Right cardiac atrium (tissue), 5 donors: ENCODE data around the gene NAXD. TPM values are rescaled to one million over a fixed set of nuclear protein-coding genes. Genes with fewer than 3 reads are reported as not detected.

Experiments used
- ATAC-seq, 2 donors: fragments of 200-7000 bp; cut with Tn5 transposase; one replicate each; pipeline versions ENCODE4 v1.8.0 to v1.9.1; 2020; ENCODE audit warnings: moderate library complexity in 2 of 2, mild to moderate bottlenecking in 1 of 2
- DNase-seq, 3 donors: peaks; one replicate each; pipeline ENCODE4 v3.0.0-alpha.2; 2020
- H3K27ac ChIP-seq: one replicate; pipeline ENCODE4 v1.5.1; 2013; ENCODE audit warnings: mild to moderate bottlenecking, low read length, control low read depth, moderate library complexity
- H3K27me3 ChIP-seq: one replicate; pipeline ENCODE4 v1.6.1; 2013; ENCODE audit not compliant: control insufficient read depth, insufficient read depth
- H3K4me1 ChIP-seq: one replicate; pipeline ENCODE4 v1.6.1; 2013; ENCODE audit warnings: low read length; ENCODE audit not compliant: control insufficient read depth, insufficient read depth
- H3K4me3 ChIP-seq: one replicate; pipeline ENCODE4 v1.5.1; 2013; ENCODE audit warnings: low read length, control low read depth
- H3K9me3 ChIP-seq: one replicate; pipeline ENCODE4 v1.6.1; 2013; ENCODE audit warnings: low read length; ENCODE audit not compliant: control insufficient read depth
- WGBS: extraction: QIAGEN DNeasy Blood & Tissue Kit; methylation state at CpG from one replicate; pipeline ENCODE4 v1.1.7; 2013; 5-methylcytosine and 5-hydroxymethylcytosine counted together
- intact Hi-C, 4 donors: fragments of 100-400 bp; cut with DNase I; formaldehyde crosslinking; loops; one replicate each; pipeline versions ENCODE4 v1.11.0 to v1.14.0; 2022 to 2023
- polyA plus RNA-seq: library from polyadenylated mRNA; stranded (reverse); fragments of 200-250 nt; gene quantifications from one replicate; pipeline ENCODE4 v1.2.3, GENCODE V29; 2013
- total RNA-seq, 4 donors: library from RNA; stranded (reverse); fragmentation: NEBNext Ultra II Directional; extraction: Animal tissue kit (Norgen Biotek cat#: 25700); gene quantifications; one replicate each; pipeline ENCODE4 v1.2.1, GENCODE V29; 2021
- donor health status: healthy with polysubstance abuse.
- donor health status: DM: no; HTN: yes; CAD: no.
- donor health status: DM: no; HTN: no; CAD: no.
- donor health status: DM: no; HTN: yes; CAD: no; lungs with severe emphysema.
- donor health status: DM: yes; HTN: yes; CAD: no.

Gene NAXD
- total and polyA plus RNA-seq, 5 donors: 22.6 to 28.6 (median 25.7) TPM

DNA sequence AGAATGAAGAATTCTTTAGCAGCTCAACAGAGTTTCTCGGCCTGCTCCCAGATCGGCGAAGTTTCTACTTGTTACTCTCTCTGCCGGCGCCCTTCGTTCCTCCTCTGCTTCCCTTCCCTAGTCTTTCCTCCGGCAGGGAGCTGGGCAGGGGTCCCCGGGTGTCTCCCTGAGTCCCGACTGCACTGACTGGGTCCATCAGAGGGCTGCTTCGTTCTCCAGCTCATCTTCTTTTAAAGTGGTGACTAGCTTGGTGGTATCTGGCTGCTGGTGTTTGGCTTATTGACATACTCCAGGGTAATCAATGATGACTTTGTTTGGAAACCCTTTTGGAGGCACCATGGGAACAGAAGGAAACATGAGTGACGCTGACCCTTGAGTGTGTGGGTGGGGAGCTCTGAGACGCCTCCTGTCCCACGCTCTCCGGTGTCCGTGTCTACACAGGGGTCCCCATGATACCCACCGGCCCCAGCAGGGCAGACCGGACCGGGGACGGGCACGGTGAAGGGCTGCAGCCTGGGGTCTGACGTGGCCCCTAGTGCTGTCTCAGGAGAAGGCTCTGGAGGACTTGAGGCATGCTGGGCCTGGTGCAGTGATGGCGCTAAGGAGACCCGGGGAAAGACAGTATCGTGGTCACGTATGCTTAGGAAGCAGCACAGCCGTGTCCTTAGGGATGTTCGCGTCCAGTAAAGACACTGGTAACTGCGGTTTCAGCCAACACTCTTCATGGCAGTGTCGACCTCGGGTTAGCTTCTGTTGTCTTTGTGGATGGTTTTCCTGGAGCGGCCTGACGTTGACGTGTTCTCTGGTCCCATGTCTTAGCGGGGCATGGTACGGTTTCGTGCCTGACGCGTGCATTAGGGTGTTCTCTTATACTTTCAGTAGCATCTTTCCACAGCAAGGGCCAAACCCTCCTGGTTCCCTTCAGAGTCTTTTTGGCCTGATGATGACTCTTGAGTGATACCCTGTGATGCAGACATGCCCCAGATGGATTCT is 23.8 kb downstream of the NAXD start:
- 91% methylated on average over 39 of the region's 39 CpGs for WGBS
- DNase-seq: no peak
- no peak for ATAC-seq

DNA sequence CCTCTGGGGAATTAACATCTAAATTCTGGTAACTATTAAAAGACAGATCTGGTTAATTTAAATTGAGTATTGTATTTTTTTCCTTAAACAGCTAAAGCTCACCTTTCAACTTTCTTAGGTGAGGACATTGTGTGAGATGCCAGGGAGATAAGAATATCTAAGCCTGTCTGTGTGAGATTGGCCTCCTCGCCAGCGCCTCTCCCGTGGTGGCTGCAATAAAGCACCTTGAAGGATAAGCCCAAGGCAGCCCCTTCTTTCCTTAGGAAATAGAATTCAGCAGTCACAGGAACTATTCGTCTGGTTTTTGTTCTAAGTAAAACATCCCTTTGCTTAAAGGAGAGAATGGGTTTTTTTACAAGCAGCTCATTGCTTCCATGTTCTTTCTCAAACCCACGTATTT is 24.6 kb downstream of the NAXD start:
- ATAC-seq (no peak), DNase-seq (no peak)
- intact Hi-C loops: no loop called here
- no peak overlapping the region for H3K27ac ChIP-seq
- H3K27me3 ChIP-seq: no peaks in the 10 kb centered on the region
- no peak overlapping the region for H3K4me3 ChIP-seq
- H3K9me3 ChIP-seq: no peaks in the 10 kb centered on the region
- 72% methylated on average over 5 of the region's 5 CpGs for WGBS
- H3K4me1 ChIP-seq: peaks cover 2% of the 10 kb centered on the region

More for the DNA sequence above, 23.8 kb downstream of the NAXD start:
- Histone ChIP-seq H3K9me3 (no peaks in the 10 kb centered on the region), H3K27ac (no peak overlapping the region), H3K4me3 (no peak overlapping the region), H3K27me3 (no peaks in the 10 kb centered on the region), H3K4me1 (peaks cover 2% of the 10 kb centered on the region)
- intact Hi-C loops: no loop called here

DNA sequence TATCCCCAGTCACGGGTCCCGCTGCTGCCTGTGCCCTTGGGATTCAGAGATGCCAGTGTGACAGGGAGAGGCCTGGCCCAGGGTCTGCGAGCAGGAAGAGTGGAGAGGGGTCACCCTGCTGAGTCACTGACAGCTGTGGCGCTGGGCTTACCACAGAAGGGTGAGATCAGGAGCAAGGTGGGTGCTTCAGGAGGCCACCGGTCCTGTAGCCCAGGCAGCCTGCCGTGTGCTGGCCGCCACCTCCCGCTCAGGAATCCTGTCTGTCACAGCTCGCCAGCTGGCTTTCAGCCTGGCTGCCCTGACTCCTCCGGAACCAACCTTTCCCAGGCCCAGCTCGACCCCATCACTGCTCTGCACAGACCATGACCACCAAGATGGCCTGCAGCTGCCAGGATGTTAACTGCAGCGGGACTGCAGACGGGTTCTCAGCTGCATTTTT is 25.3 kb downstream of the NAXD start:
- ATAC-seq: peak; percentile 25 to 32
- H3K9me3 ChIP-seq: no peaks in the 10 kb centered on the region
- no peak overlapping the region for H3K4me3 ChIP-seq
- no peaks in the 10 kb centered on the region for H3K27me3 ChIP-seq
- no peak overlapping the region for H3K27ac ChIP-seq
- DNase-seq: peak in 2 of 3 donors; percentile 45 to 78
- H3K4me1 ChIP-seq: peaks cover 2% of the 10 kb centered on the region
- intact Hi-C loops: no loop called here
- 44% methylated on average over 13 of the region's 13 CpGs for WGBS

DNA sequence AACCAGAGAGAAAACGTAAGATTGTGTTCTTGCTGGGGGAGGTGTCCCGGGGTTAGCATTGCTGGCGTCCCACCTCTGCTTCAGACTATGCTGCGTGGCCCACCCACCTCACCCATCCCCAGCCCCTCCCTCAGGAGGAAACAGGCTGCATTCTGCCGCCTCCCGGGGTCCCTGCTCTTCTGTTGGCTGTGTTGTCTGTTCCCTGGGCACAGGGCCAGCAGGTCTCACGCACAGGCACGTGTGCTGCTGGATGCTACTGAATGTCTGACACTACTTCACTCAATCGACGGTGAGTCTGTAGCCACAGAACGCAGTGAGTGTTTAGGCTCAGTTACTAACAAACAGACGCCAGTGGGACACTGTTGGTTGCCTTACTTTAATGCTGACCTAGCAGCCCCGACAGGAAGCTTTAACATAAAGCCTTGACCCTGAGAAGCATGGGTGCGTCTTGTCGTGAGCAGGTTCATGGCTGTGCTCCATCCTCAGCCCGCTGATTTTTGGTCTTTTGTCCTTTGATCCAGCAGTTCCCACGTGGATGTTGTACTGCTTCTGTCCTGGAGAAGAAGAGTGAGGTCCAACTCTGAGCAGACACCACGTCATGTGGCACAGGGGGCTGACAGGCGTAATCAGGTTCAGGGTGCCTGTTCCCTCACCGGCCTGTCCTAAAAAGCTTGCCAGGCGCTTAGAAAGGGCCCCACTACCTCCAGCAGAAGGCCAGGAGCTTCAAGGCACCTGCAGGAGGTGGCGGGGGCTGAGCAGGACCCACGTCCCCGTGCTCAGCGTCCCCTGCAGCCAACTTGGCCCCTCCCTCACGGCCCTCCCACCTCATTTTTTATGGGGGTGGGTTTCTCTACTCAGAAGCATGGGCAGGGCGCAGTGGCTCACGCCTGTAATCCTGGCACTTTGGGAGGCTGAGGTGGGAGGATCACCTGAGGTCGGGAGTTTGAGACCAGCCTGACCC is 26.0 kb downstream of the NAXD start:
- 66% methylated on average over 29 of the region's 29 CpGs for WGBS
- peak; percentile 5 to 38 for ATAC-seq
- H3K27ac ChIP-seq: no peak overlapping the region

DNA sequence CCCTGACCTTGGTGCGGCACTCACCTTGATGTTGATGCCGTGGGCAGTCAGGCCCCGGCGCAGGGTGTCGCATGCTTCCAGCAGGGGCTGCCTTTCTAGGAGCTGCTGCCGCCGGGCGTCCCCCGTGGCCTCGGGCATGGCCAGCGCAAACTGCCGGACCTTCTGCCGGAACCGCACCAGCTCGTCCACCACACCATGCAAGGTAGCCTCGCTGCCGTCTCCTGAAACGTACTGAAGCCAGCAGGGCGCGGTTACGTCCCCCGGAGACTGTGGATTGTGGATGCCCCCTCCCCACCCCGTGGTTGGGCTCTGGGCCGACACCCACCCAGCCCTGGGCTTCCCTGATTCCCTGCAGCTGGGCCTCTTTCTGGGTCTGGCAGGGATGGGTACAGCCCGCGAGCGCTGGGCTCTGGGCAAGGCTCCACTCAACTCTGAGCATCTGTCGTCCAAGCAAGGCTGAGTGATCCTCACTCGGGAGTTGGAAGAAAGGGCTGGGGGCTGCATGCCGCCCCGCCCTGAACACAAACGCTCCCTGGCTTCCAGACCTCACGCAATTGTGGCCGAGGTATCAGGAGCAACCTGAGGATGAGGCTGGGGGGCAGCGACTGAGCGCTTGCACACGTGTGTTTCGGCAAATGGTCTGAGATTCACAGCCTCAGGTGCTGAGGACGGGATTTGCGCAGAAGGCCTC is 27.1 kb downstream of the NAXD start:
- no peak overlapping the region for H3K27ac ChIP-seq

More for the DNA sequence above, 26.0 kb downstream of the NAXD start:
- DNase-seq: peak in 2 of 3 donors; percentile 53 to 78
- Histone ChIP-seq H3K9me3 (no peaks in the 10 kb centered on the region), H3K27me3 (no peaks in the 10 kb centered on the region), H3K4me3 (no peak overlapping the region), H3K4me1 (peaks cover 2% of the 10 kb centered on the region)
- intact Hi-C loops: no loop called here

DNA sequence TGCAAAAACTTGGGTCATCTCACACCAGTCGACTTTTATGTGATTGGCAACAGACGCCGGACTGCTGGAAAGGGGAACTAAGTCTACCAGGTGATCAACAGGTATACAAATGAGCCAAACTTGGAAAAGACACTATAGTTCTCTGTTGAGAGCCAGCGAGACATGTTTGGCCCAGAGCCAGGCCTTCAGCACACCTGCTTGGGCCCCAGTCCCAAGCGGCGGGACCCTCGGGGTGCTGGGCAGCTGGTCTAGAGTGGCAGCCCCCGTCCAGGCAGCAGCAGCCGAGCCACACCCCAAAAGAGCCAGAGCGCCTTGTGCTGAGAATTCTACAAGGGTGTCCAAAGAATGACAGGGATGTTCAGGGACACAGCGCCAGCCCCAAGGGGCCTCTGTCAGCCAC is 28.0 kb downstream of the NAXD start:
- Histone ChIP-seq H3K4me3 (no peak overlapping the region), H3K9me3 (no peaks in the 10 kb centered on the region), H3K27ac (no peak overlapping the region), H3K27me3 (no peaks in the 10 kb centered on the region), H3K4me1 (peaks cover 2% of the 10 kb centered on the region)
- no peak for DNase-seq
- ATAC-seq: no peak
- WGBS: 83% methylated on average over 11 of the region's 11 CpGs
- intact Hi-C loops: no loop called here

More for the DNA sequence above, 27.1 kb downstream of the NAXD start:
- Histone ChIP-seq H3K4me1 (peaks cover 2% of the 10 kb centered on the region), H3K4me3 (no peak overlapping the region), H3K27me3 (no peaks in the 10 kb centered on the region), H3K9me3 (no peaks in the 10 kb centered on the region)
- WGBS: 90% methylated on average over 40 of the region's 40 CpGs
- DNase-seq (no peak), ATAC-seq (no peak)
- intact Hi-C loops: no loop called here

DNA sequence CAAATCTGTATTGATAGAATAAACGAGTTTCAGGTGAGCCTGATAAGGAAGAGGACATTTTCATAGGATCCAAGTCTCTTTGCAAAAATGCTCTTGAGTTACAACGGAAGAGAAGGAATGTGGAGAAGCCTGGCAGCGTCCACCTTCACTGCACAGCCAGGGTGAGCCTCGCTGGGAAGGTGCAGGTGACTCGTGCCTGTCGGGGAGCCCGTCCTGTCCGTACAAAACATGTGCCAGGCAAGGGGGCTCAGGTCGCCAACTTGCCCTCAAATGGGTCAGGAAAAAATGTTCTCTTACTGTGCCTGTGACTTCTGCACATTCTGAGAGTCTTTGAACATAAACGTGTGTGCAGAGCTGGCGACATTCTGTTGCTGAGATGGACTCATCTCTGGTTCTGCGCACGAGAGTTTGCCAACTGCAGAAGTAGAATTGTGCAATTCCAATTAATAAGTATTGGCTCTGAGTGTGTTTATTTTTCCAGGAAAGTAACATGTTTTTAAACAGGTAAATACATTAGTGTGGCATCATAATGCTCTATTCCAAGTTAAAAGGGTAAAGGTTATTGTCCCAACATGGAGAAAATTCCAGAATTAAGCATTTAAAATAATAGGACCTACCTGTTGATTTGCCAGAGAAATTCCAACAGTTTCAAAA is 28.6 kb downstream of the NAXD start:
- ATAC-seq (no peak), DNase-seq (no peak)
- Histone ChIP-seq H3K4me3 (no peak overlapping the region), H3K9me3 (no peaks in the 10 kb centered on the region), H3K27ac (no peak overlapping the region), H3K27me3 (no peaks in the 10 kb centered on the region), H3K4me1 (peaks cover 2% of the 10 kb centered on the region)
- 82% methylated on average over 13 of the region's 13 CpGs for WGBS
- intact Hi-C loops: no loop called here

DNA sequence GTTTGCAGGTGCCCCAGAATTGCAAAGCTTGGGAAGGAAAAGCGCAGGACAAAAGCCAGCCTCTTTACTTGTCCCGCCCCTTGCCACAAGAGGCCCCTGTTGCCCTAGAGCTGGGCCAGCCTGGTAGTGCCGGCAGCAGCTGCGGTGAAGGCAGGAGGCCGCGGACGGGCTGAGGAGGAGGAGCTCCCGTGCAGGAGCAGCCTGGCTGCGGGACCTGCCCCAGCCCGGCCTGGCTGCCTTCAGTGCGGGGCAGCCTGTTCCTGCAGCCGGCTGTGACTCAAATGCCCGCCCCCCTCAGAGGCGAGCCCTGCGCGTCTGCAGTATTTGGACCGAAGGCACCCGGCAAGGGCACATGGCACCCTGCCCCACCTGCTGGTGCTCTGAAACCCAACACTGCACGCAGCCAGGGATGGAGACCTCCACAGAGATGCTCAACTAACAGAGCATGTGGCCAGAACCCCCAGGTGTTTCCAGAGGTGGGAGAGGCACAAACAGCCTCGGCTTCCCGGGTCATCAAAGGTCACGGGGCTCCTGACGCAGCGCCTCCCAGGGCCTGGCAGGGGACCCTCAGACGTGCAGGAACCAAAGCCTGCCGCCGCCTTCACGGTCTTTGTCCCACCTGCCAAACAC is 29.7 kb downstream of the NAXD start:
- peaks cover 2% of the 10 kb centered on the region for H3K4me1 ChIP-seq
- 40% methylated on average over 28 of the region's 28 CpGs for WGBS
- DNase-seq (peak; percentile 59 to 89 (median 86)), ATAC-seq (peak; percentile 55 to 72)
- no peak overlapping the region for H3K27ac ChIP-seq
- no peaks in the 10 kb centered on the region for H3K9me3 ChIP-seq
- no peak overlapping the region for H3K4me3 ChIP-seq
- intact Hi-C loops: no loop called here
- H3K27me3 ChIP-seq: no peaks in the 10 kb centered on the region

DNA sequence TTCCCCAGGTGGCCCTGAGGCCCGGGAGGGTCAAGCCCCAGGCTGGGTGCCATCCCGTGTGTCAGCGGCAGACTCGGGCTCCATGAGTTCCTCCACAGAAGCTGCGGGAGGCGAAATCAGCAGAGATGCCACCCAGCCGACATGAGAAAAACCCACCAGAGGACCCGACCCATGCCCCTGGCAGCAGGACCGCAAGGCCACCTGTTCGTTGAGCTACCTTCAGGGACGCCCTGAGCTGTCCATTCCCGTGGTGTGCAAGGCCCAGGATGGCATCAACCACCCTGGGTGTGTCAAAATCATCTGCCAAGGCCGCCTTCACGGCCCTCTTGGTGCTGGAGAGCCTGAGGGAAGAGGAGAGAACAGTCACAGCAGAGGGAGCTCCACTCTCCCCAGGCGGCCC is 30.4 kb downstream of the NAXD start:
- no peak for ATAC-seq
- peaks cover 2% of the 10 kb centered on the region for H3K4me1 ChIP-seq
- no peak overlapping the region for H3K4me3 ChIP-seq
- no peaks in the 10 kb centered on the region for H3K9me3 ChIP-seq
- H3K27me3 ChIP-seq: no peaks in the 10 kb centered on the region
- no peak overlapping the region for H3K27ac ChIP-seq
- WGBS: 89% methylated on average over 15 of the region's 15 CpGs
- no peak for DNase-seq
- intact Hi-C loops: no loop called here
